ENCODE measurements around the gene SSC4D. TPM values are rescaled to one million over a fixed set of nuclear protein-coding genes. Genes with fewer than 3 reads are reported as not detected.

The SSC4D gene
- total and polyA plus RNA-seq, 2 donors (not counting 1 experiment from before 2014, with no cell fraction given), result 0.33 to 0.42 TPM

GRCh38 chr7:76347710-76348109 is 61.8 kb downstream of the SSC4D start:
- Histone ChIP-seq H2AFZ (ENCODE audit: low read length) (no peak overlapping the region), H4K20me1 (ENCODE audit: control insufficient read depth, extremely low read depth, insufficient read depth, low read length) (peaks cover 2% of the 10 kb centered on the region), H3K27ac (ENCODE audit: insufficient read depth, low read length) (peak overlapping the region; percentile 20), H3K9ac (ENCODE audit: insufficient read depth, low read length) (no peak overlapping the region), H3K27me3 (ENCODE audit: control insufficient read depth, insufficient read depth, low read length) (no peaks in the 10 kb centered on the region), H3K9me3 (ENCODE audit: control insufficient read depth, insufficient read depth, low read depth, low read length) (no peaks in the 10 kb centered on the region), H3K4me1 (ENCODE audit: control insufficient read depth, extremely low read depth, insufficient read depth, low read length) (peaks cover 6% of the 10 kb centered on the region), H3K36me3 (ENCODE audit: control insufficient read depth, insufficient read depth, low read length) (peaks cover 22% of the 10 kb centered on the region), H3K79me2 (ENCODE audit: control insufficient read depth, insufficient read depth, low read length) (peaks cover 97% of the 10 kb centered on the region), H3K4me3 (replicated peaks in 1 of 4; ENCODE audit: control extremely low read depth in 1 of 4, insufficient read depth in 1 of 4, low read depth in 3 of 4, low read length in 4 of 4) (no peak overlapping the region), H3K4me2 (ENCODE audit: extremely low read depth, insufficient read depth, low read length) (no peak overlapping the region)
- no peak for DNase-seq (ENCODE audit: low read depth in 2 of 2)
- TF ChIP-seq EZH2 (IDR thresholded peaks at IDR 0.05; ENCODE audit: low read length, missing control alignments), result no peak
- TF ChIP-seq, protein P1, sequence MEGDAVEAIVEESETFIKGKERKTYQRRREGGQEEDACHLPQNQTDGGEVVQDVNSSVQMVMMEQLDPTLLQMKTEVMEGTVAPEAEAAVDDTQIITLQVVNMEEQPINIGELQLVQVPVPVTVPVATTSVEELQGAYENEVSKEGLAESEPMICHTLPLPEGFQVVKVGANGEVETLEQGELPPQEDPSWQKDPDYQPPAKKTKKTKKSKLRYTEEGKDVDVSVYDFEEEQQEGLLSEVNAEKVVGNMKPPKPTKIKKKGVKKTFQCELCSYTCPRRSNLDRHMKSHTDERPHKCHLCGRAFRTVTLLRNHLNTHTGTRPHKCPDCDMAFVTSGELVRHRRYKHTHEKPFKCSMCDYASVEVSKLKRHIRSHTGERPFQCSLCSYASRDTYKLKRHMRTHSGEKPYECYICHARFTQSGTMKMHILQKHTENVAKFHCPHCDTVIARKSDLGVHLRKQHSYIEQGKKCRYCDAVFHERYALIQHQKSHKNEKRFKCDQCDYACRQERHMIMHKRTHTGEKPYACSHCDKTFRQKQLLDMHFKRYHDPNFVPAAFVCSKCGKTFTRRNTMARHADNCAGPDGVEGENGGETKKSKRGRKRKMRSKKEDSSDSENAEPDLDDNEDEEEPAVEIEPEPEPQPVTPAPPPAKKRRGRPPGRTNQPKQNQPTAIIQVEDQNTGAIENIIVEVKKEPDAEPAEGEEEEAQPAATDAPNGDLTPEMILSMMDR (conservative IDR thresholded peaks at IDR 0.05 in 1 of 2, IDR thresholded peaks at IDR 0.05 in 1 of 2; ENCODE audit: low read depth in 1 of 2, low read length in 2 of 2), result no peak

DNA sequence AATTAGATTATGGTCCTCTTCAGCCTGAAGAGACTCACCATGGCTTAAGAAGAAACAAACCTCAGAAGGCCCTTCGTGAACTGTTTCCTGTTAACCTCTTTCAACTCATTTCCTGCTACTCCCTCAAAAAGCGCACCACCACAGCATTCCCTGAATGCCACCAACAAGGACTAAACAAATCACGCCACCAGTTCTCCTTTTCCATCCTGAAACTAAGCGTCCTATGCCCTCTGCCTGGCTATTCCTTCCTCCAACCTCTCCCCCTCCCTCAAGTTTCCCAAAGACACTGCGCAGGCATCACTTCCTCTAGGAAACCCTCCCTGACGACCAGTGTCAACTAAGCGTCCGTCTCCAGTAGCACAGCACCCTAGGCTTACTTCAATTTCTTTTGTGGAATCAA is 62.7 kb downstream of the SSC4D start:
- H2AFZ ChIP-seq (ENCODE audit: low read length), result no peak overlapping the region
- H3K27me3 ChIP-seq (ENCODE audit: control insufficient read depth, insufficient read depth, low read length), result no peaks in the 10 kb centered on the region
- TF ChIP-seq, protein P1 (conservative IDR thresholded peaks at IDR 0.05 in 1 of 2, IDR thresholded peaks at IDR 0.05 in 1 of 2; ENCODE audit: low read depth in 1 of 2, low read length in 2 of 2), result no peak
- no peak for TF ChIP-seq EZH2 (IDR thresholded peaks at IDR 0.05; ENCODE audit: low read length, missing control alignments)
- H3K27ac ChIP-seq (ENCODE audit: insufficient read depth, low read length), result peak overlapping the region; percentile 38
- H3K9me3 ChIP-seq (ENCODE audit: control insufficient read depth, insufficient read depth, low read depth, low read length), result no peaks in the 10 kb centered on the region
- no peak overlapping the region for H3K4me3 ChIP-seq (replicated peaks in 1 of 4; ENCODE audit: control extremely low read depth in 1 of 4, insufficient read depth in 1 of 4, low read depth in 3 of 4, low read length in 4 of 4)
- peaks cover 6% of the 10 kb centered on the region for H3K4me1 ChIP-seq (ENCODE audit: control insufficient read depth, extremely low read depth, insufficient read depth, low read length)
- peaks cover 97% of the 10 kb centered on the region for H3K79me2 ChIP-seq (ENCODE audit: control insufficient read depth, insufficient read depth, low read length)
- H3K4me2 ChIP-seq (ENCODE audit: extremely low read depth, insufficient read depth, low read length), result no peak overlapping the region
- peaks cover 3% of the 10 kb centered on the region for H4K20me1 ChIP-seq (ENCODE audit: control insufficient read depth, extremely low read depth, insufficient read depth, low read length)
- peaks cover 22% of the 10 kb centered on the region for H3K36me3 ChIP-seq (ENCODE audit: control insufficient read depth, insufficient read depth, low read length)
- no peak overlapping the region for H3K9ac ChIP-seq (ENCODE audit: insufficient read depth, low read length)
- peak in 1 of 2 donors; percentile 20 for DNase-seq (ENCODE audit: low read depth in 2 of 2)

DNA sequence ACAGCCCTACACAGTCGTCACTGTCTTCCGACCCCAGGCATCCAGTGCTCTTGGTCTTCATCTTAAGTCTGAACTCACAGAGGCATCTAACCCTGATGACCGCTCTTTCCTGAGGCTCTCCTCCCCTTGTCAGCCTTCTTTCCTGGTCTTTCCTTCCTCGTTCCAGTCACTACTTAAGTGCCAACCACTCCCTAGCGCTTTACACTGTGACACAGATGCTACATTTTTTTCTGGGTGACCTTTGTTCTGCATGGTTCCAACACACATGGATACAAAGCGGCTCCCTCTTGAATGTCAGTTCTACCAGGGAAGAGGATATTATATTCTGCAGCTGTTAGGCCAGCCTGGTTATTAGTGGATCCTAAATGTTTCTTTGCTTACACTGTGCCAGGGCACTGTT is 63.4 kb downstream of the SSC4D start:
- Histone ChIP-seq H3K36me3 (ENCODE audit: control insufficient read depth, insufficient read depth, low read length) (peaks cover 20% of the 10 kb centered on the region), H3K27me3 (ENCODE audit: control insufficient read depth, insufficient read depth, low read length) (no peaks in the 10 kb centered on the region), H3K4me1 (ENCODE audit: control insufficient read depth, extremely low read depth, insufficient read depth, low read length) (peaks cover 6% of the 10 kb centered on the region), H3K9ac (ENCODE audit: insufficient read depth, low read length) (no peak overlapping the region), H3K9me3 (ENCODE audit: control insufficient read depth, insufficient read depth, low read depth, low read length) (no peaks in the 10 kb centered on the region), H3K27ac (ENCODE audit: insufficient read depth, low read length) (no peak overlapping the region), H3K4me2 (ENCODE audit: extremely low read depth, insufficient read depth, low read length) (no peak overlapping the region), H2AFZ (ENCODE audit: low read length) (no peak overlapping the region), H3K79me2 (ENCODE audit: control insufficient read depth, insufficient read depth, low read length) (peaks cover 97% of the 10 kb centered on the region), H3K4me3 (replicated peaks in 1 of 4; ENCODE audit: control extremely low read depth in 1 of 4, insufficient read depth in 1 of 4, low read depth in 3 of 4, low read length in 4 of 4) (no peak overlapping the region), H4K20me1 (ENCODE audit: control insufficient read depth, extremely low read depth, insufficient read depth, low read length) (peaks cover 2% of the 10 kb centered on the region)
- no peak for DNase-seq (ENCODE audit: low read depth in 2 of 2)
- TF ChIP-seq, protein P1 (conservative IDR thresholded peaks at IDR 0.05 in 1 of 2, IDR thresholded peaks at IDR 0.05 in 1 of 2; ENCODE audit: low read depth in 1 of 2, low read length in 2 of 2), result no peak
- TF ChIP-seq EZH2 (IDR thresholded peaks at IDR 0.05; ENCODE audit: low read length, missing control alignments), result no peak
